Subcutaneous abdominal adipose tissue (tissue), 5 donors: ENCODE data around the gene HMCN1.
A peak's percentile ranks its signal among the peaks of the same experiment; 100 is the strongest.
"Not testable (repeated sequence)": the region's sequence is repeated elsewhere in the genome, so short reads cannot be mapped to it uniquely, and the experiment has no call there.

Experiments
- H3K27ac ChIP-seq: one replicate; pipeline ENCODE4 v1.7.0; 2013; ENCODE audit warnings: low read depth, mild to moderate bottlenecking, inconsistent platforms, low read length, moderate library complexity
- H3K27me3 ChIP-seq, 5 donors: one replicate each; pipeline ENCODE4 v1.7.0; 2013; ENCODE audit warnings: low read length in 5 of 5, inconsistent platforms in 1 of 5; ENCODE audit not compliant: control insufficient read depth in 5 of 5, insufficient read depth in 4 of 5
- H3K36me3 ChIP-seq, 5 donors: one replicate each; pipeline ENCODE4 v1.7.0; 2013; ENCODE audit warnings: low read length in 5 of 5; ENCODE audit not compliant: control insufficient read depth in 5 of 5, insufficient read depth in 5 of 5
- H3K4me1 ChIP-seq, 5 donors: one replicate each; pipeline ENCODE4 v1.7.0; 2013; ENCODE audit warnings: low read length in 5 of 5, mild to moderate bottlenecking in 3 of 5, moderate library complexity in 1 of 5; ENCODE audit not compliant: control insufficient read depth in 5 of 5, insufficient read depth in 5 of 5
- H3K4me3 ChIP-seq, 5 donors: one replicate each; pipeline ENCODE4 v1.7.0; 2013; ENCODE audit warnings: low read length in 5 of 5, low read depth in 1 of 5
- H3K9ac ChIP-seq, 5 donors: one replicate each; pipeline ENCODE4 v1.7.0; 2013; ENCODE audit warnings: low read length in 5 of 5, mild to moderate bottlenecking in 4 of 5, moderate library complexity in 3 of 5
- H3K9me3 ChIP-seq, 5 donors: one replicate each; pipeline ENCODE4 v1.7.0; 2013; ENCODE audit warnings: low read length in 5 of 5; ENCODE audit not compliant: control insufficient read depth in 5 of 5
- donor health status: healthy.
- donor health status: healthy.
- donor health status: healthy.
- donor health status: healthy.
- donor health status: healthy.

The HMCN1 gene

DNA sequence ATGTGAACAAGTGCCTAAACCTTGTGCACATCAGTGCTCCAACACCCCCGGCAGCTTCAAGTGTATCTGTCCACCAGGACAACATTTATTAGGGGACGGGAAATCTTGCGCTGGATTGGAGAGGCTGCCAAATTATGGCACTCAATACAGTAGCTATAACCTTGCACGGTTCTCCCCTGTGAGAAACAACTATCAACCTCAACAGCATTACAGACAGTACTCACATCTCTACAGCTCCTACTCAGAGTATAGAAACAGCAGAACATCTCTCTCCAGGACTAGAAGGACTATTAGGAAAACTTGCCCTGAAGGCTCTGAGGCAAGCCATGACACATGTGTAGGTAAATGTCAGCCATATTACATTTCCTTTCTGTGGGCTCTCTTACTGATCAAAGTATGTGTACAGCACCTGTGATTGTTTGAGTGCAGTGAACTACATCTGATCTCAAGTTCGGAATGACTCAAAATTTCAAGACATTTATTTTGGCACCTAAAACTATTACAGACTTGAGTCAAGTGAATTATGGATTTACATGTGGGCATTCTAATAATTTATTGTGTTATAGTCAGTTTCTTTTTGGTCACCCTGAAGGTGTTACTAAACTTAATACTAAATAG is 444.3 kb downstream of the HMCN1 start:
- Histone ChIP-seq H3K9ac (no peak overlapping the region), H3K9me3 (no peaks in the 10 kb centered on the region), H3K27me3 (no peaks in the 10 kb centered on the region), H3K4me1 (peaks cover 0 to 12% (median 4%) of the 10 kb centered on the region in 5 donors), H3K27ac (no peak overlapping the region), H3K36me3 (peaks cover 0 to 4% (median 0%) of the 10 kb centered on the region in 5 donors), H3K4me3 (no peak overlapping the region)

- H3K9me3 ChIP-seq: no peaks in the 10 kb centered on the region
- H3K9ac ChIP-seq: no peak overlapping the region
- peaks cover 0 to 19% (median 9%) of the 10 kb centered on the region in 5 donors for H3K4me1 ChIP-seq
- H3K4me3 ChIP-seq: no peak overlapping the region
- H3K27ac ChIP-seq: no peak overlapping the region
- no peaks in the 10 kb centered on the region for H3K27me3 ChIP-seq
- H3K36me3 ChIP-seq: peaks cover 0 to 4% (median 0%) of the 10 kb centered on the region in 5 donors
These were observed 445.0 kb downstream of the HMCN1 start for GRCh38 chr1:186179231-186179630.

GRCh38 chr1:186183219-186183618 is 449.0 kb downstream of the HMCN1 start:
- Histone ChIP-seq H3K27me3 (no peaks in the 10 kb centered on the region), H3K9me3 (no peaks in the 10 kb centered on the region), H3K4me3 (no peak overlapping the region), H3K4me1 (peaks cover 0 to 20% (median 9%) of the 10 kb centered on the region in 5 donors), H3K36me3 (peaks cover 0 to 7% (median 6%) of the 10 kb centered on the region in 5 donors), H3K9ac (no peak overlapping the region), H3K27ac (peak overlapping the region; percentile 18)

- peak overlapping the region in 1 of 5 donors; percentile 36 for H3K9ac ChIP-seq
- peaks cover 0 to 20% (median 9%) of the 10 kb centered on the region in 5 donors for H3K4me1 ChIP-seq
- peaks cover 0 to 9% (median 7%) of the 10 kb centered on the region in 5 donors for H3K36me3 ChIP-seq
- H3K4me3 ChIP-seq: peak overlapping the region in 2 of 5 donors; percentile 11 to 49
- H3K27ac ChIP-seq: peak overlapping the region; percentile 18
- H3K27me3 ChIP-seq: no peaks in the 10 kb centered on the region
- H3K9me3 ChIP-seq: no peaks in the 10 kb centered on the region
These were observed 449.9 kb downstream of the HMCN1 start for GRCh38 chr1:186183970-186184628.

- peaks cover 0 to 18% (median 12%) of the 10 kb centered on the region in 5 donors for H3K36me3 ChIP-seq
- not testable (repeated sequence) for H3K4me3 ChIP-seq, H3K9me3 ChIP-seq, H3K27me3 ChIP-seq, H3K9ac ChIP-seq, H3K27ac ChIP-seq
- peaks cover 0 to 20% (median 9%) of the 10 kb centered on the region in 5 donors for H3K4me1 ChIP-seq
These were observed 452.1 kb downstream of the HMCN1 start for GRCh38 chr1:186186251-186186650.

- no peaks in the 10 kb centered on the region for H3K27me3 ChIP-seq
- no peak overlapping the region for H3K4me3 ChIP-seq
- no peaks in the 10 kb centered on the region for H3K9me3 ChIP-seq
- no peak overlapping the region for H3K27ac ChIP-seq
- peaks cover 0 to 20% (median 9%) of the 10 kb centered on the region in 5 donors for H3K4me1 ChIP-seq
- H3K9ac ChIP-seq: no peak overlapping the region
- H3K36me3 ChIP-seq: peaks cover 0 to 18% (median 12%) of the 10 kb centered on the region in 5 donors
These were observed 453.4 kb downstream of the HMCN1 start for GRCh38 chr1:186187601-186188000.

- Histone ChIP-seq H3K27ac (no peak overlapping the region), H3K4me1 (peaks cover 0 to 16% (median 9%) of the 10 kb centered on the region in 5 donors), H3K9ac (no peak overlapping the region), H3K36me3 (peaks cover 0 to 18% (median 12%) of the 10 kb centered on the region in 5 donors), H3K27me3 (no peaks in the 10 kb centered on the region), H3K4me3 (no peak overlapping the region), H3K9me3 (no peaks in the 10 kb centered on the region)
These were observed 453.9 kb downstream of the HMCN1 start for GRCh38 chr1:186188004-186188539.

DNA sequence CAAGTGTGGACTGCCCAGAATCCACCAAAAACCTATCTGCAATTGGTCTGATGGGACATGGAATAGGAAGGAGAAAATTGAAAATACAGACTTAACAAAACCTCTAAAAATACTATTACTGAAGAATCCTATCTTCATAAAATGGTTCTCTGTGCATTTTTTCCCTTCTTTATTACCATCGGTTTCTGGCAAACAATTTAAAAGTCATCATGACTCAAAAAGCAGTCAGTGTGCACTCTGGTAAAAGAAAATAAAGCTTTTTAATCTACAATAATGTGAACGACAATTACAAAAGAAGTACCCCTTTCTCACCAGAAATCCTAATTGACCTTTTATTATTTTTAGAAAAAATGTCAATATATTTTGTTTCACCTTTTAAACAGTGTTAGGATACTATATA is 454.5 kb downstream of the HMCN1 start:
- Histone ChIP-seq H3K9ac (no peak overlapping the region), H3K27me3 (no peaks in the 10 kb centered on the region), H3K36me3 (peaks cover 0 to 18% (median 12%) of the 10 kb centered on the region in 5 donors), H3K4me1 (peaks cover 0 to 9% (median 3%) of the 10 kb centered on the region in 5 donors), H3K9me3 (peaks cover 0 to under 1% (median 0%) of the 10 kb centered on the region in 5 donors), H3K27ac (no peak overlapping the region), H3K4me3 (no peak overlapping the region)

GRCh38 chr1:186189156-186189555 is 455.0 kb downstream of the HMCN1 start:
- Histone ChIP-seq H3K27me3 (no peaks in the 10 kb centered on the region), H3K4me3 (no peak overlapping the region), H3K9ac (no peak overlapping the region), H3K9me3 (peaks cover 0 to 4% (median 0%) of the 10 kb centered on the region in 5 donors), H3K27ac (no peak overlapping the region), H3K4me1 (peaks cover 0 to 5% (median 0%) of the 10 kb centered on the region in 5 donors), H3K36me3 (peaks cover 0 to 18% (median 12%) of the 10 kb centered on the region in 5 donors)

- H3K27ac ChIP-seq: no peak overlapping the region
- H3K4me1 ChIP-seq: no peaks in the 10 kb centered on the region
- no peak overlapping the region for H3K9ac ChIP-seq
- H3K9me3 ChIP-seq: peaks cover 0 to 4% (median 0%) of the 10 kb centered on the region in 5 donors
- H3K4me3 ChIP-seq: no peak overlapping the region
- H3K27me3 ChIP-seq: no peaks in the 10 kb centered on the region
- peaks cover 0 to 18% (median 12%) of the 10 kb centered on the region in 5 donors for H3K36me3 ChIP-seq
These were observed 457.3 kb downstream of the HMCN1 start for GRCh38 chr1:186191511-186191910.
